Tibial nerve (tissue), 4 donors: ENCODE data around the gene KAT6B. TPM values are rescaled to one million over a fixed set of nuclear protein-coding genes. Genes with fewer than 3 reads are reported as not detected.
A peak's percentile ranks its signal among the peaks of the same experiment; 100 is the strongest.

Source experiments
- DNase-seq, 2 donors: peaks; one replicate each; pipeline ENCODE4 v3.0.0-alpha.2; 2019; ENCODE audit warnings: low spot score in 2 of 2
- H3K27ac ChIP-seq, 4 donors: fragments of 200-600 bp; sonication (generic) in 3 of 4; one replicate each; pipeline ENCODE4 v1.5.1; 2017 to 2019; ENCODE audit warnings: mild to moderate bottlenecking in 1 of 4
- H3K27me3 ChIP-seq, 2 donors: fragments of 200-600 bp; sonication (generic) in 1 of 2; one replicate each; pipeline versions ENCODE4 v1.5.1 to v1.6.0; 2017 to 2019
- H3K36me3 ChIP-seq, 3 donors: fragments of 200-600 bp; sonication (generic); one replicate each; pipeline ENCODE4 v1.5.1; 2018 to 2019
- H3K4me1 ChIP-seq, 4 donors: fragments of 200-600 bp; sonication (generic) in 3 of 4; one replicate each; pipeline ENCODE4 v1.5.1; 2017 to 2019
- H3K4me3 ChIP-seq, 4 donors: fragments of 200-600 bp; sonication (generic) in 3 of 4; one replicate each; pipeline ENCODE4 v1.5.1; 2017 to 2019; ENCODE audit warnings: mild to moderate bottlenecking in 1 of 4, moderate library complexity in 1 of 4
- H3K9me3 ChIP-seq, 4 donors: fragments of 200-600 bp; sonication (generic) in 3 of 4; one replicate each; pipeline ENCODE4 v1.5.1; 2017 to 2019
- CTCF ChIP-seq, 5 experiments: fragments of 200-600 bp in 3 of 5; fragments of 450-650 bp in 2 of 5; sonication (generic) in 3 of 5; IDR thresholded peaks; one replicate each; pipeline ENCODE4 v1.5.1; 2016 to 2019; ENCODE audit warnings: antibody characterized with exemption in 5 of 5, mild to moderate bottlenecking in 3 of 5, moderate library complexity in 2 of 5
- EP300 ChIP-seq, 2 donors: sonication (generic); formaldehyde crosslinking; IDR thresholded peaks; one replicate each; pipeline ENCODE4 v1.6.1; 2017; ENCODE audit warnings: antibody characterized with exemption in 2 of 2, mild to moderate bottlenecking in 1 of 2
- POLR2A ChIP-seq, 2 donors: fragments of 450-650 bp; IDR thresholded peaks; one replicate each; pipeline ENCODE4 v1.6.1; 2017; ENCODE audit warnings: antibody characterized with exemption in 2 of 2, mild to moderate bottlenecking in 2 of 2, moderate library complexity in 2 of 2
- WGBS, 2 donors: methylation state at CpG; one replicate each; pipeline ENCODE4 v1.1.5; 2018; 5-methylcytosine and 5-hydroxymethylcytosine counted together
- total RNA-seq, 4 donors: library from RNA; depleted of rRNA; stranded (reverse); fragments of >200 nt; gene quantifications; one replicate each; pipeline ENCODE4 v1.1.0, GENCODE V29; 2016

The KAT6B gene
- total RNA-seq, 4 donors from 2014 or later: 42.3 to 59.7 (median 45.6) TPM

GRCh38 chr10:74827045-74827441, 643 bp downstream of the KAT6B start:
- no peaks in the 10 kb centered on the region for H3K9me3 ChIP-seq
- TF ChIP-seq POLR2A (IDR thresholded peaks at IDR 0.05) (no peak), CTCF (IDR thresholded peaks at IDR 0.05) (no peak), EP300 (IDR thresholded peaks at IDR 0.05) (no peak)
- H3K27ac ChIP-seq: peak overlapping the region; percentile 97 to 100 (median 100)
- 9 to 10% methylated on average over 17 of the region's 17 CpGs for WGBS, 2 donors
- H3K36me3 ChIP-seq: no peaks in the 10 kb centered on the region
- H3K4me3 ChIP-seq: peak overlapping the region; percentile 60 to 99 (median 98)
- DNase-seq: no peak
- no peaks in the 10 kb centered on the region for H3K27me3 ChIP-seq
- H3K4me1 ChIP-seq: peaks cover 0 to 57% (median 19%) of the 10 kb centered on the region in 4 donors

- peak overlapping the region in 2 of 4 donors; percentile 97 to 100 for H3K27ac ChIP-seq
- H3K27me3 ChIP-seq: no peaks in the 10 kb centered on the region
- TF ChIP-seq EP300 (IDR thresholded peaks at IDR 0.05) (no peak), POLR2A (IDR thresholded peaks at IDR 0.05) (no peak), CTCF (IDR thresholded peaks at IDR 0.05) (no peak)
- H3K36me3 ChIP-seq: no peaks in the 10 kb centered on the region
- H3K4me3 ChIP-seq: peak overlapping the region in 2 of 4 donors; percentile 98 to 99
- no peak for DNase-seq
- H3K9me3 ChIP-seq: no peaks in the 10 kb centered on the region
- H3K4me1 ChIP-seq: peaks cover 0 to 57% (median 16%) of the 10 kb centered on the region in 4 donors
- 88% methylated on average over 7 of the region's 7 CpGs for WGBS, 2 donors
These were observed 1.3 kb downstream of the KAT6B start for GRCh38 chr10:74827694-74828093.

- H3K36me3 ChIP-seq: no peaks in the 10 kb centered on the region
- WGBS, 2 donors: 47 to 50% methylated on average over 4 of the region's 4 CpGs
- H3K4me1 ChIP-seq: peaks cover 0 to 57% (median 18%) of the 10 kb centered on the region in 4 donors
- TF ChIP-seq EP300 (IDR thresholded peaks at IDR 0.05) (no peak), POLR2A (IDR thresholded peaks at IDR 0.05) (no peak)
- no peak overlapping the region for H3K4me3 ChIP-seq
- no peaks in the 10 kb centered on the region for H3K27me3 ChIP-seq
- H3K27ac ChIP-seq: peak overlapping the region in 2 of 4 donors; percentile 51 to 62
- DNase-seq: no peak
- H3K9me3 ChIP-seq: no peaks in the 10 kb centered on the region
These were observed 2.5 kb downstream of the KAT6B start for GRCh38 chr10:74828946-74829345.

GRCh38 chr10:74831518-74832120, 5.2 kb downstream of the KAT6B start:
- Histone ChIP-seq H3K27me3 (no peaks in the 10 kb centered on the region), H3K9me3 (no peaks in the 10 kb centered on the region), H3K4me3 (no peak overlapping the region), H3K4me1 (peaks cover 0 to 68% (median 18%) of the 10 kb centered on the region in 4 donors), H3K27ac (peak overlapping the region in 1 of 4 donors; percentile 32), H3K36me3 (no peaks in the 10 kb centered on the region)
- no peak for DNase-seq
- 23 to 30% methylated on average over 1 of the region's 1 CpG for WGBS, 2 donors
- TF ChIP-seq EP300 (IDR thresholded peaks at IDR 0.05) (no peak), CTCF (IDR thresholded peaks at IDR 0.05) (no peak)

- no peak for TF ChIP-seq POLR2A (IDR thresholded peaks at IDR 0.05)
- no peaks in the 10 kb centered on the region for H3K9me3 ChIP-seq
- H3K4me1 ChIP-seq: peaks cover 0 to 76% (median 9%) of the 10 kb centered on the region in 4 donors
- H3K27me3 ChIP-seq: no peaks in the 10 kb centered on the region
- 96 to 97% methylated on average over 3 of the region's 3 CpGs for WGBS, 2 donors
- no peak overlapping the region for H3K27ac ChIP-seq
- no peak for DNase-seq
- H3K4me3 ChIP-seq: no peak overlapping the region
- H3K36me3 ChIP-seq: no peaks in the 10 kb centered on the region
These were observed 9.6 kb downstream of the KAT6B start for GRCh38 chr10:74835963-74836362.

- no peak overlapping the region for H3K4me3 ChIP-seq
- H3K4me1 ChIP-seq: peaks cover 0 to 81% (median 11%) of the 10 kb centered on the region in 4 donors
- no peaks in the 10 kb centered on the region for H3K9me3 ChIP-seq
- WGBS, 2 donors: 57 to 67% methylated on average over 2 of the region's 2 CpGs
- DNase-seq: no peak
- H3K27ac ChIP-seq: peak overlapping the region in 2 of 4 donors; percentile 5 to 54
- no peaks in the 10 kb centered on the region for H3K27me3 ChIP-seq
- TF ChIP-seq POLR2A (IDR thresholded peaks at IDR 0.05) (no peak), EP300 (IDR thresholded peaks at IDR 0.05) (no peak), CTCF (IDR thresholded peaks at IDR 0.05) (no peak)
- H3K36me3 ChIP-seq: no peaks in the 10 kb centered on the region
These were observed 10.5 kb downstream of the KAT6B start for GRCh38 chr10:74836877-74837276.
